Calu3 (cell line): ENCODE results near the gene SAP25. TPM values are rescaled to one million over a fixed set of nuclear protein-coding genes. Genes with fewer than 3 reads are reported as not detected.

Experiments used
- BruUV-seq: library from RNA; stranded (reverse); fragments of 400-500 nt; replicated peaks from 2 replicates; lab custom pipeline; 2021; lab: Mats Ljungman, UMichigan
- CTCF ChIA-PET: fragments of 300-600 bp; sonication (Branson Sonifier 250); formaldehyde crosslinking; loops from one replicate; lab custom pipeline; 2022; ENCODE audit warnings: antibody characterized with exemption; lab: Charles Lee
- DNase-seq: peaks from one replicate; pipeline ENCODE4 v3.0.0; 2022
- H3K27ac Mint-ChIP-seq: one replicate; pipeline ENCODE4 v1.8.0; 2022; ENCODE audit warnings: mixed read lengths; ENCODE audit not compliant: unreplicated experiment
- H3K27me3 Mint-ChIP-seq: one replicate; pipeline ENCODE4 v1.8.0; 2022; ENCODE audit warnings: mixed read lengths; ENCODE audit not compliant: unreplicated experiment
- H3K36me3 Mint-ChIP-seq: one replicate; pipeline ENCODE4 v1.8.0; 2022; ENCODE audit warnings: mild to moderate bottlenecking, moderate library complexity, mixed read lengths; ENCODE audit not compliant: insufficient read depth, unreplicated experiment
- H3K4me1 Mint-ChIP-seq: one replicate; pipeline ENCODE4 v1.8.0; 2022; ENCODE audit warnings: mild to moderate bottlenecking, low read depth, mixed read lengths; ENCODE audit not compliant: unreplicated experiment
- H3K4me3 Mint-ChIP-seq: one replicate; pipeline ENCODE4 v1.8.0; 2022; ENCODE audit warnings: mild to moderate bottlenecking, low read depth, moderate library complexity, mixed read lengths; ENCODE audit not compliant: unreplicated experiment
- H3K9me3 Mint-ChIP-seq: one replicate; pipeline ENCODE4 v1.8.0; 2022; ENCODE audit warnings: low read depth, mixed read lengths; ENCODE audit not compliant: unreplicated experiment
- intact Hi-C: fragments of 100-400 bp; cut with micrococcal nuclease; formaldehyde crosslinking; loops from one replicate; pipeline ENCODE4 v1.10.0; 2022; ENCODE audit not compliant: unreplicated experiment
- total RNA-seq: library from RNA; stranded (reverse); gene quantifications from 2 replicates; pipeline ENCODE4 v1.2.3, GENCODE V29; 2022
- TF ChIP-seq, protein P1 (sequence below): fragments of 200-600 bp; IDR thresholded peaks from one replicate; pipeline ENCODE4 v1.8.0; 2022; ENCODE audit warnings: antibody characterized with exemption; ENCODE audit not compliant: unreplicated experiment

SAP25 gene
- total RNA-seq, 1 experiment from 2014 or later: 3.1 TPM

DNA sequence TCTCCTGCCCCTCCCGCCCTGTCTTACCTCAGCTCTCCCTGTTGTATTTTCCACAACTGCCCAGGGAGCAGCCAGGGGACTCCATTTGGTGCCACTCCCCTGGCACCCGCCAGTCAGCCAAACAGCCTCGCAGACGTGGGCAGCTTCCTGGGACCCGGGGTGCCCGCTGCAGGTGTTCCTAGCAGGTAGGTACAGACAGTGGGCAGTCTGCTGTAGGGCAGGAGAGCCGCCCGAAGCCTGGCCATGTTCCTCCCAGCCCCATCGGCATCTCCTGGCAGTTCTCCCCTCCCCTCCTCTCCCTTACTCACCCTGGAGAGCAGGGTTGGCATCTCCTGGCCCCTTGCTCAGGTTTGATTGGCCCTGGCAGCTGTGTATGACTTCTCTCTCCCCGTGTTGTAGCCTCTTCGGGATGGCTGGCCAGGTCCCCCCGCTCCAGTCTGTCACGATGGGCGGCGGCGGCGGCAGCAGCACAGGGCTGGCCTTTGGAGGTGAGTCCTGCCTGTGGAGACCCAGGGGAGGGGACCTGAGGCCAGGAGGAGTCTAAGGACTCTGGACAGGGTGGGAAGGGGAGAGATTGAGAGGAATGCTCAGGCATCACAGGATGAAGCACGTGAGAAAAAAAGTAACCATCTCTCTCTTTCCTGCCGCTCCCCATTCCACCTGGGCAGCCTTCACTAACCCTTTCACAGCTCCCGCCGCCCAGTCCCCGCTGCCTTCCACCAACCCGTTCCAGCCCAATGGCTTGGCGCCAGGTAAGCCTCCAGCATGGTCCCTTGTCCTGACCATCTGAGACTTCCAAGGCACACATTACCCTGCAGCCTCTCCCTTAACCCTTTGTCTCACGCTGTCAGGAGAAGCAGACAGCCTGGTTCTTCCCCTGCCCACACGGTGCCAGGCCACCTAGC is 11.3 kb downstream of the SAP25 start:
- BruUV-seq: no TSS peak
- CTCF ChIA-PET: no interaction called here
- Mint-ChIP-seq H3K9me3 (no peaks in the 10 kb centered on the region), H3K4me1 (peaks cover 10% of the 10 kb centered on the region), H3K27me3 (no peaks in the 10 kb centered on the region), H3K27ac (no peak overlapping the region), H3K4me3 (no peak overlapping the region), H3K36me3 (peaks cover 47% of the 10 kb centered on the region)
- TF ChIP-seq, protein P1, sequence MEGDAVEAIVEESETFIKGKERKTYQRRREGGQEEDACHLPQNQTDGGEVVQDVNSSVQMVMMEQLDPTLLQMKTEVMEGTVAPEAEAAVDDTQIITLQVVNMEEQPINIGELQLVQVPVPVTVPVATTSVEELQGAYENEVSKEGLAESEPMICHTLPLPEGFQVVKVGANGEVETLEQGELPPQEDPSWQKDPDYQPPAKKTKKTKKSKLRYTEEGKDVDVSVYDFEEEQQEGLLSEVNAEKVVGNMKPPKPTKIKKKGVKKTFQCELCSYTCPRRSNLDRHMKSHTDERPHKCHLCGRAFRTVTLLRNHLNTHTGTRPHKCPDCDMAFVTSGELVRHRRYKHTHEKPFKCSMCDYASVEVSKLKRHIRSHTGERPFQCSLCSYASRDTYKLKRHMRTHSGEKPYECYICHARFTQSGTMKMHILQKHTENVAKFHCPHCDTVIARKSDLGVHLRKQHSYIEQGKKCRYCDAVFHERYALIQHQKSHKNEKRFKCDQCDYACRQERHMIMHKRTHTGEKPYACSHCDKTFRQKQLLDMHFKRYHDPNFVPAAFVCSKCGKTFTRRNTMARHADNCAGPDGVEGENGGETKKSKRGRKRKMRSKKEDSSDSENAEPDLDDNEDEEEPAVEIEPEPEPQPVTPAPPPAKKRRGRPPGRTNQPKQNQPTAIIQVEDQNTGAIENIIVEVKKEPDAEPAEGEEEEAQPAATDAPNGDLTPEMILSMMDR: no peak
- DNase-seq: no peak
- intact Hi-C loops: no loop called here

GRCh38 chr7:100561491-100562194 is 12.1 kb downstream of the SAP25 start:
- BruUV-seq: no TSS peak
- H3K9me3 Mint-ChIP-seq: no peaks in the 10 kb centered on the region
- intact Hi-C loops: no loop called here
- CTCF ChIA-PET: no interaction called here
- TF ChIP-seq, protein P1: no peak
- no peaks in the 10 kb centered on the region for H3K27me3 Mint-ChIP-seq
- H3K4me1 Mint-ChIP-seq: peaks cover 5% of the 10 kb centered on the region
- H3K27ac Mint-ChIP-seq: no peak overlapping the region
- H3K36me3 Mint-ChIP-seq: peaks cover 51% of the 10 kb centered on the region
- no peak overlapping the region for H3K4me3 Mint-ChIP-seq
- DNase-seq: no peak

GRCh38 chr7:100559127-100559526 is 14.6 kb downstream of the SAP25 start:
- intact Hi-C loops: loop anchor here (2.0 kb wide), 1 partner anchor 90 kb away; no protein-coding TSS in a partner anchor
- no peak overlapping the region for H3K27ac Mint-ChIP-seq
- H3K27me3 Mint-ChIP-seq: no peaks in the 10 kb centered on the region
- H3K4me1 Mint-ChIP-seq: no peaks in the 10 kb centered on the region
- CTCF ChIA-PET: interaction anchor here (0.6 to 2.2 kb wide), 9 partner anchors 9 to 461 kb away, joined by 3 to 12 read pairs (median 4); partner anchors contain the start of gene POP7
- no peak overlapping the region for H3K4me3 Mint-ChIP-seq
- H3K36me3 Mint-ChIP-seq: peaks cover 48% of the 10 kb centered on the region
- DNase-seq: no peak
- H3K9me3 Mint-ChIP-seq: no peaks in the 10 kb centered on the region
- TF ChIP-seq, protein P1: no peak
- no TSS peak for BruUV-seq

DNA sequence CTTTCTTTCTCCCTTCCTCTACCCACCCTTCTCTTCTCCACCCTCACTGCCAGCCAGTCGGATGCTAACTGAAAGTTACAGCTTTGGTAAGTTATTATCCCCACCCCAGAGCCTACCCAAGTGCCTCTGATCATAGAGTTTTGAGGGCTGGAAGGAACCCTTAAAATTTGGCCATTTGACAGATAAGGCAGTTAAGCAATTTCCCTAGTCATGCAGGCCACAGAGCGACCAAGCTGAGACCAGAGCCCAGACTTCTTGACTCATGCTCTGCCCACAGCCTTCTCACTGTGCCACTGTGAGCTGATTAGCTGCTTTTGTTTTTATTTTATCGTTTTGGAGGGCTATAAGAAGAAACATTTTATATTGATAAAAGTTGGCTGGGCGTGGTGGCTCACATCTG is 17.2 kb downstream of the SAP25 start:
- H3K27ac Mint-ChIP-seq: no peak overlapping the region
- no peaks in the 10 kb centered on the region for H3K4me1 Mint-ChIP-seq
- no peaks in the 10 kb centered on the region for H3K9me3 Mint-ChIP-seq
- intact Hi-C loops: no loop called here
- no TSS peak for BruUV-seq
- no peak for DNase-seq
- H3K4me3 Mint-ChIP-seq: no peak overlapping the region
- CTCF ChIA-PET: no interaction called here
- no peaks in the 10 kb centered on the region for H3K27me3 Mint-ChIP-seq
- H3K36me3 Mint-ChIP-seq: peaks cover 48% of the 10 kb centered on the region
- TF ChIP-seq, protein P1: no peak
